Subcutaneous adipose tissue (tissue), 4 donors: ENCODE measurements around the gene ARID1B. TPM values are rescaled to one million over a fixed set of nuclear protein-coding genes. Genes with fewer than 3 reads are reported as not detected.

ENCODE experiments used
- CTCF ChIP-seq: fragments of 450-650 bp; IDR thresholded peaks from one replicate; pipeline ENCODE4 v1.5.1; 2016; ENCODE audit warnings: low read depth, mild to moderate bottlenecking, control low read depth, antibody characterized with exemption, moderate library complexity
- total RNA-seq, 4 donors: library from RNA; depleted of rRNA; stranded (reverse); fragments of >200 nt; gene quantifications; one replicate each; pipeline ENCODE4 v1.1.0, GENCODE V29; 2016

The ARID1B gene
- total RNA-seq, 4 donors from 2014 or later: 93.8 to 137 (median 104) TPM

GRCh38 chr6:157012355-157012754 is 235.2 kb downstream of the ARID1B start:
- TF ChIP-seq CTCF: no peak

- no peak for TF ChIP-seq CTCF
Measured at GRCh38 chr6:157013649-157014304, 236.6 kb downstream of the ARID1B start.

- TF ChIP-seq CTCF: no peak
Measured at GRCh38 chr6:157014871-157015270, 237.7 kb downstream of the ARID1B start.

DNA sequence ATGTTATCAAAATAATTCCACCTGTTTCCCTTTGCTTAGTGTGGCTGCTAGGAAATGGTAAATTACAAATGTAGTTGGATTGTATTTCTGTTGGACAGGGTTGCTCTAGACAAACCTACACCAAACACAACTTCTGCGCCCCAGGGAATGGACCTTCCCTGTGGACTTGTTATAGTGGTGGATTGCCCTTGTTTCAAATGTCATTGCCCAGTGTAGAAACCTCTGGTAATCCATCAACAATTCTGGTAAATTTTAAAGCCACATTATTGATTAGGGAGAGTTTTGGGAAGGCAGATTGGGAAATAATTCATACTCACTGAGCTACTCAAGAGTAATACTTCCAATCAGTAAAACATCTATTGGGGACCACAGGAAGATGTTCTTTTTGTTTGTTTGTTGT is 239.8 kb downstream of the ARID1B start:
- no peak for TF ChIP-seq CTCF

DNA sequence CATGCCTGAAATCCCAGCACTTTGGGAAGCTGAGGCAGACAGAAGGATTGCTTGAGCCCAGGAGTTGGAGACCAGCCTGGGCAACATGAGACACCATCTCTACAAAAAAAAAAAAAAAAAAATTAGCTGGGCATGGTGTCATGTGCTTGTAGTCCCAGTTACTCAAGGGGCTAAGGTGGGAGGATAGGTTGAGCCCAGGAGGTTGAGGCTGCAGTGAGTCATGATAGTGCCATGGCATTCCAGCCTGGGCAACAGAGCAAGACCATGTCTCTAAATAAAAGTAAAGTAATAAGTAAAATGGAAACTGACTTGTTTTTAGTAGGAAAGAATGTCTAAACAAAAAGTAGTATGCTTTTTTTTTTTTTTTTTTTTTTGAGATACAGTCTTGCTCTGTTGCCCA is 240.7 kb downstream of the ARID1B start:
- TF ChIP-seq CTCF: no peak

GRCh38 chr6:157019115-157019641 is 242.0 kb downstream of the ARID1B start:
- TF ChIP-seq CTCF: no peak

DNA sequence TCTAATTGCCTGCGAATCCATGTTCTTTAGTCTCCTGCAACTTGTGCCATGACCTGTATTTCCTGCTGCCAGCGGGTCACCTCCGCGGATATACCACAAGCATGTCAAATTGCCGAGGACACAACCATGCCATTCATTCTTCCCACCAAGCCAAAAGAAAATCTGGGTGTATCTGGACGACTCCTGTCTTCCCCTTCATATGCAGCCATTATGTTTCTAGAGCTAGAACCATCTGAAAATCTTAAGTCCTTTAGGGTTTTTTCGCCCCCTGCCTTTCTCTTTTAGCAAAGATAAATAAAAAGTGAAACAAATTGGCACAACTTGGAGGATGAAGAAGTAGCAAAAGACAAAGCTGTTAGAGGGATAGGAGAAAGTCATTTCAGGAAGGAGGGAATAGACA is 242.6 kb downstream of the ARID1B start:
- no peak for TF ChIP-seq CTCF
